Esophagus muscularis mucosa (tissue), 4 donors: Measurements from ENCODE around the gene SLC26A9. TPM values are rescaled to one million over a fixed set of nuclear protein-coding genes. Genes with fewer than 3 reads are reported as not detected.

ENCODE experiments used
- DNase-seq: peaks from one replicate; pipeline ENCODE4 v3.0.0-alpha.2; 2017; ENCODE audit errors: extremely low spot score
- H3K27ac ChIP-seq, 4 donors: fragments of 200-600 bp; sonication (generic); replicated peaks in 1 of 4; 1 replicate in 3 of 4; 2 replicates in 1 of 4; pipeline ENCODE4 v1.5.1; 2016 to 2019; ENCODE audit warnings: mild to moderate bottlenecking in 1 of 4
- H3K27me3 ChIP-seq, 4 donors: fragments of 200-600 bp; sonication (generic); one replicate each; pipeline versions ENCODE4 v1.5.1 to v1.6.0; 2016 to 2019
- H3K36me3 ChIP-seq, 4 donors: fragments of 200-600 bp; sonication (generic); one replicate each; pipeline ENCODE4 v1.5.1; 2016 to 2019
- H3K4me1 ChIP-seq, 4 donors: fragments of 200-600 bp; sonication (generic); one replicate each; pipeline ENCODE4 v1.5.1; 2016 to 2019
- H3K4me3 ChIP-seq, 4 donors: fragments of 200-600 bp; sonication (generic); 1 replicate in 2 of 4; 2 replicates in 2 of 4; pipeline ENCODE4 v1.5.1; 2016 to 2019; ENCODE audit warnings: mild to moderate bottlenecking in 4 of 4, moderate library complexity in 1 of 4
- H3K9me3 ChIP-seq, 4 donors: fragments of 200-600 bp; sonication (generic); 1 replicate in 3 of 4; 2 replicates in 1 of 4; pipeline ENCODE4 v1.5.1; 2016 to 2019
- EP300 ChIP-seq: sonication (generic); formaldehyde crosslinking; IDR thresholded peaks from one replicate; pipeline ENCODE4 v1.6.1; 2017; ENCODE audit warnings: antibody characterized with exemption
- POLR2A ChIP-seq: fragments of 450-650 bp; IDR thresholded peaks from one replicate; pipeline ENCODE4 v1.6.1; 2017; ENCODE audit warnings: antibody characterized with exemption, moderate library complexity, mild to moderate bottlenecking, low read depth
- POLR2AphosphoS5 ChIP-seq, 2 donors: sonication (generic); formaldehyde crosslinking; IDR thresholded peaks; one replicate each; pipeline ENCODE4 v1.6.1; 2017; ENCODE audit warnings: antibody characterized with exemption in 2 of 2
- WGBS: methylation state at CpG from one replicate; pipeline ENCODE4 v1.1.5; 2018; 5-methylcytosine and 5-hydroxymethylcytosine counted together
- intact Hi-C: fragments of 100-400 bp; cut with DNase I; formaldehyde crosslinking; loops from one replicate; pipeline ENCODE4 v1.15.1; 2023
- total RNA-seq, 4 donors: library from RNA; depleted of rRNA; stranded (reverse); fragments of >200 nt; gene quantifications; one replicate each; pipeline versions ENCODE4 v1.1.0 to v1.2.1, GENCODE V29; 2016
- TF ChIP-seq, protein P1 (sequence below), 3 experiments: fragments of 200-600 bp in 2 of 3; fragments of 450-650 bp in 1 of 3; sonication (generic) in 2 of 3; IDR thresholded peaks; one replicate each; pipeline ENCODE4 v1.5.1; 2017 to 2019; ENCODE audit warnings: antibody characterized with exemption in 3 of 3, mild to moderate bottlenecking in 2 of 3, moderate library complexity in 1 of 3

The SLC26A9 gene
- total RNA-seq, 4 donors from 2014 or later, result under 0.01 TPM; not detected in 3

DNA sequence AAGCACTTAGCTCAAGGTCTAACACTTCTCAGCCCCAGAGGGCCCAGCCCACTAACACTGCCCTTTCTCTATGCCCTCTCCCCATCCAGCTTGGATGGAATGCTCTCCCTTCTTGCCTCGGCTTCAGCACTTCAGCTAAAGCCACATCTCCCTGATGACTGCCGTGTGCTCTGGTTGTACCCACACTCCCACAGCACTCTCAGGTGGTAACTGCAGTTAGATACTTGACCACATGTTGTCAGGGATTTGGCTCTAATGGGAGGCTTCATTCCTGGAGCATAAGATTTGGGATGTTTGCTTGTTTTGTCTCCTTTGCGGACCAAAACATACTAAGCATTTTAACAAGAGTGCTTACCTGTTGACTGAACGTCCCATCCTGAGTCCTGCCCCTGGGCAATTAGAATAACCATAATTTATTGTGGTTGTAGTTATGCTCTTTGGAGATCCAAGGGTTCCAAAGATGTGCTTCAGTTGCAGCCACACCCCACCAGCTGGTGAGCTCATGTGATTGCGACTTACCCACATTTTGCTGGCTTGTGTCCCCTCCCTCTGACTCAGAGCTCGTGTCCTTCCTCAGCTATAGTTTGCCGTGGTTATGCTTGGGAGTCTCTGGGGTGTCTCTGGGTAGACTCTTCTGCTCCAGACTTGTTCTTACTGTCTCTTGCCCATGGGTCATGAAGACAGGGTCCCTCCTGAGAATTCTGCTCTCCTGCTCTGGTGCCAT is 7.7 kb upstream of the SLC26A9 start:
- no peak overlapping the region for H3K27ac ChIP-seq
- H3K9me3 ChIP-seq, result no peaks in the 10 kb centered on the region
- no peaks in the 10 kb centered on the region for H3K4me1 ChIP-seq
- intact Hi-C loops, result no loop called here
- no peak for DNase-seq
- H3K36me3 ChIP-seq, result no peaks in the 10 kb centered on the region
- H3K4me3 ChIP-seq, result no peak overlapping the region
- TF ChIP-seq, protein P1, sequence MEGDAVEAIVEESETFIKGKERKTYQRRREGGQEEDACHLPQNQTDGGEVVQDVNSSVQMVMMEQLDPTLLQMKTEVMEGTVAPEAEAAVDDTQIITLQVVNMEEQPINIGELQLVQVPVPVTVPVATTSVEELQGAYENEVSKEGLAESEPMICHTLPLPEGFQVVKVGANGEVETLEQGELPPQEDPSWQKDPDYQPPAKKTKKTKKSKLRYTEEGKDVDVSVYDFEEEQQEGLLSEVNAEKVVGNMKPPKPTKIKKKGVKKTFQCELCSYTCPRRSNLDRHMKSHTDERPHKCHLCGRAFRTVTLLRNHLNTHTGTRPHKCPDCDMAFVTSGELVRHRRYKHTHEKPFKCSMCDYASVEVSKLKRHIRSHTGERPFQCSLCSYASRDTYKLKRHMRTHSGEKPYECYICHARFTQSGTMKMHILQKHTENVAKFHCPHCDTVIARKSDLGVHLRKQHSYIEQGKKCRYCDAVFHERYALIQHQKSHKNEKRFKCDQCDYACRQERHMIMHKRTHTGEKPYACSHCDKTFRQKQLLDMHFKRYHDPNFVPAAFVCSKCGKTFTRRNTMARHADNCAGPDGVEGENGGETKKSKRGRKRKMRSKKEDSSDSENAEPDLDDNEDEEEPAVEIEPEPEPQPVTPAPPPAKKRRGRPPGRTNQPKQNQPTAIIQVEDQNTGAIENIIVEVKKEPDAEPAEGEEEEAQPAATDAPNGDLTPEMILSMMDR (IDR thresholded peaks at IDR 0.05), result no peak
- TF ChIP-seq EP300 (no peak), POLR2A (no peak), POLR2AphosphoS5 (IDR thresholded peaks at IDR 0.05) (no peak)
- H3K27me3 ChIP-seq, result peaks cover 0 to 20% (median 0%) of the 10 kb centered on the region in 4 donors
- WGBS, result 89% methylated on average over 6 of the region's 7 CpGs

DNA sequence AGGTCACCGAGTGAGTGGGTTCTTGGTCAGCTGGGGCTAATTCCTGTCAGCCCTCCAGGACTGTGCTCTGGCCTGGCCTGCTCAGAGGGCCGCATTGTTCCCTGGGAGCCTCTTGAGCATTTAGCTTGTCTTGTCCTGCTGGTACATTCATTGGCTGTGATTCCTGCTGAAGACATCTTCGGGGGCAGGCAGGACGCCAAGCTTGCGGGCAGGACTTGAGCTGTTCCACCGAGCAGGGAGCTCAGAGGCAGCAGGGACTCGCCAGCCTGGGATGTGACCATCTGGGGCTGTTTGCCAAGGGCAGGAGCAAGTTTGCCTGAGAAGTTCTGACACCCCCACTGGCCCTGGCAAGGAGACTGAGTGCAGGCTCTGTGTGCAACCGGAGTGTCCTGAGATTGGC is 7.0 kb upstream of the SLC26A9 start:
- 55% methylated on average over 4 of the region's 8 CpGs for WGBS
- no peak overlapping the region for H3K4me3 ChIP-seq
- H3K27ac ChIP-seq, result no peak overlapping the region
- TF ChIP-seq EP300 (no peak), POLR2A (no peak), POLR2AphosphoS5 (IDR thresholded peaks at IDR 0.05) (no peak)
- TF ChIP-seq, protein P1 (IDR thresholded peaks at IDR 0.05), result no peak
- no peak for DNase-seq
- intact Hi-C loops, result no loop called here
- H3K36me3 ChIP-seq, result no peaks in the 10 kb centered on the region
- no peaks in the 10 kb centered on the region for H3K9me3 ChIP-seq
- no peaks in the 10 kb centered on the region for H3K4me1 ChIP-seq
- H3K27me3 ChIP-seq, result peaks cover 0 to 14% (median 0%) of the 10 kb centered on the region in 4 donors

DNA sequence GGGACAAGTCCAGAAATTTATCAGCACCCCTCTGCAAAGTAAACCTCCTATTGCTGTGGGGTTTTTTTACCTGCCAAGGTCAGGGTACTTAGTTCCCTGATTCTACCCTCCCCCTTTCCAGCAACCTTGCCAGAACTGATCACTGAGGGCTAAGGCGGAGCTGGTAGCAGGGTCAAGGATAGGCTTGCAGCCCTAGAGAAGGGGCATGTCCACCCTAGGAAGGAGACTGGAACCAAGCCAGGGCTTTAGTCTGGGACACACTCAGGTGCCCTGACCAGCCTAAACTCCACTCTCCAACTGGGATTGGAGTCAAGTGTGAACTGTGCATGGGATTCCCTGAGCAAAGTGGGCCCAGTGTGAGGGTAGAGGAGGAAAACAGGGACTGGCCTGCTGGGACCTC is 6.5 kb upstream of the SLC26A9 start:
- TF ChIP-seq, protein P1 (IDR thresholded peaks at IDR 0.05), result no peak
- no peak for TF ChIP-seq EP300
- intact Hi-C loops, result no loop called here
- Histone ChIP-seq H3K9me3 (no peaks in the 10 kb centered on the region), H3K27me3 (peaks cover 0 to 14% (median 0%) of the 10 kb centered on the region in 4 donors), H3K4me1 (no peaks in the 10 kb centered on the region), H3K36me3 (no peaks in the 10 kb centered on the region), H3K4me3 (no peak overlapping the region), H3K27ac (no peak overlapping the region)
- WGBS, result 75% methylated on average over 1 of the region's 1 CpG
- no peak for DNase-seq

DNA sequence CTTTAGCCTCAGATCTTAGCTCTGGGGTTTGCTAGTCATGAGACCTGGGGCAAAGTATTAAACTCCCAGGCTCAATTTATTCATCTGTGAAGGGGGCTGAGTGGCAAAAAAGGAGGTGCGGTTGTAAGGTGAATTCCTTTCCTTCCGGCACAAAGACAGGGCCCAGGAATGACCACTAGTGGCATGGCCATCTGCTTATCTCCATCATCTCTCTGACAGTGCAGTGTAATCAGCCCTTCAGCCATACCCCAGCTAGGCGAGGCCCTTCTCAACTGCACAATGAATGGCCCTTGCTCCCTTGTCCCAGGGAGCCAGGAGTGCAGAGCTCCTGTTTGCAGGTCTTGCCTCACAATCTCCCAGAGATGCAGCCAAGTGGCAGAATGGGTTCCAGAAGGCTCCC is 5.6 kb upstream of the SLC26A9 start:
- Histone ChIP-seq H3K27ac (no peak overlapping the region), H3K4me3 (no peak overlapping the region), H3K9me3 (no peaks in the 10 kb centered on the region), H3K36me3 (no peaks in the 10 kb centered on the region), H3K27me3 (peaks cover 0 to 23% (median 0%) of the 10 kb centered on the region in 4 donors), H3K4me1 (no peaks in the 10 kb centered on the region)
- intact Hi-C loops, result no loop called here
- TF ChIP-seq, protein P1 (IDR thresholded peaks at IDR 0.05), result no peak
- no peak for TF ChIP-seq POLR2A
- no peak for TF ChIP-seq POLR2AphosphoS5 (IDR thresholded peaks at IDR 0.05)
- TF ChIP-seq EP300, result no peak
- no peak for DNase-seq
- 94% methylated on average over 3 of the region's 3 CpGs for WGBS

DNA sequence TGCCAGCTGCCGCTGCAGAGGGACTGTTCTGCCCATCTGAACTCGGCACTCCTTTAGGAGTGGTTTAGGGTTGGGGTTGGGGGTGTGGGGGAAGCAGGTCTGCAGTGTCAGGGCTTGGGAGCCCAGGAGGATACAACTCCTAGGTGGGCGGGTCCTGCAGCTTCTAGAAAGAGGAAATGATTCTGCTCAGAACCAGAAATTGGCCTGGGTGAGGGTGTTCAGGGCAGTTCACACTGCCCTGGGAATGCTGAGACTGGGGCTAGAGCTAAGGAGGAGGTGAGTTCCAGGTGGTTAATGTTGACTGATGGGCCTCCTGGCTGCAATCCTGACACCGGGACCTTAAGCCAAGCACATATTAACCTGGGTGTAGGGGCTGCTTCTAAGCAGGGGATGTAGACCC is 4.8 kb upstream of the SLC26A9 start:
- 75% methylated on average over 1 of the region's 4 CpGs for WGBS
- TF ChIP-seq, protein P1 (IDR thresholded peaks at IDR 0.05), result no peak
- TF ChIP-seq EP300 (no peak), POLR2A (no peak), POLR2AphosphoS5 (IDR thresholded peaks at IDR 0.05) (no peak)
- Histone ChIP-seq H3K4me3 (no peak overlapping the region), H3K36me3 (no peaks in the 10 kb centered on the region), H3K9me3 (no peaks in the 10 kb centered on the region), H3K27me3 (peaks cover 0 to 29% (median 0%) of the 10 kb centered on the region in 4 donors), H3K4me1 (no peaks in the 10 kb centered on the region), H3K27ac (no peak overlapping the region)
- DNase-seq, result no peak
- intact Hi-C loops, result no loop called here
